GM20000 (cell line): ENCODE measurements around the gene NMD3.
A peak's percentile ranks its signal among the peaks of the same experiment; 100 is the strongest.

Experiments used
- DNase-seq: peaks from one replicate; pipeline ENCODE4 v3.0.0; 2012; ENCODE audit warnings: low spot score
- TF ChIP-seq, protein P1 (sequence below): IDR thresholded peaks from 2 replicates; pipeline ENCODE4 v1.5.1; 2012; ENCODE audit warnings: mild to moderate bottlenecking, control low read depth; ENCODE audit errors: extremely low read depth, missing control alignments

The NMD3 gene

DNA sequence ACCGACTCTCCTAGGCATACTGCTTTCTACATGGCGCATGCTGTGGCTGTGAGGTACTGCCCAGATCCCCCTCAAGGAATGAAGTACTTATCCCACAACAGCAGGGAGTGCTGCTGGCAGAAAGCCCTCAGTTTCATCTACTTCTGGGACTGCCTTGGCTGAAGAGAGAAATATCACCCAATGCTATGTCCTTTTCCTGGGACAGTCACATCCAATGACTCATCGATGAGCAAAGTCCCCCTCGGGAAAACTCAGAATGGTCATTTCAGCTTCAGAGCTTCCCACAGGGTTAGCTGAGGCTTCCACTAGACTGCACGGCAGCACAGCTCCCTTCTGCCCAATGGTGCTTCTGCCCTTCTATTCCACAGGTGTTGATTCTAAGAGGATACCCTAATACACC lies 3.6 kb upstream of the NMD3 start:
- DNase-seq, result no peak
- TF ChIP-seq, protein P1, sequence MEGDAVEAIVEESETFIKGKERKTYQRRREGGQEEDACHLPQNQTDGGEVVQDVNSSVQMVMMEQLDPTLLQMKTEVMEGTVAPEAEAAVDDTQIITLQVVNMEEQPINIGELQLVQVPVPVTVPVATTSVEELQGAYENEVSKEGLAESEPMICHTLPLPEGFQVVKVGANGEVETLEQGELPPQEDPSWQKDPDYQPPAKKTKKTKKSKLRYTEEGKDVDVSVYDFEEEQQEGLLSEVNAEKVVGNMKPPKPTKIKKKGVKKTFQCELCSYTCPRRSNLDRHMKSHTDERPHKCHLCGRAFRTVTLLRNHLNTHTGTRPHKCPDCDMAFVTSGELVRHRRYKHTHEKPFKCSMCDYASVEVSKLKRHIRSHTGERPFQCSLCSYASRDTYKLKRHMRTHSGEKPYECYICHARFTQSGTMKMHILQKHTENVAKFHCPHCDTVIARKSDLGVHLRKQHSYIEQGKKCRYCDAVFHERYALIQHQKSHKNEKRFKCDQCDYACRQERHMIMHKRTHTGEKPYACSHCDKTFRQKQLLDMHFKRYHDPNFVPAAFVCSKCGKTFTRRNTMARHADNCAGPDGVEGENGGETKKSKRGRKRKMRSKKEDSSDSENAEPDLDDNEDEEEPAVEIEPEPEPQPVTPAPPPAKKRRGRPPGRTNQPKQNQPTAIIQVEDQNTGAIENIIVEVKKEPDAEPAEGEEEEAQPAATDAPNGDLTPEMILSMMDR, result no peak

DNA sequence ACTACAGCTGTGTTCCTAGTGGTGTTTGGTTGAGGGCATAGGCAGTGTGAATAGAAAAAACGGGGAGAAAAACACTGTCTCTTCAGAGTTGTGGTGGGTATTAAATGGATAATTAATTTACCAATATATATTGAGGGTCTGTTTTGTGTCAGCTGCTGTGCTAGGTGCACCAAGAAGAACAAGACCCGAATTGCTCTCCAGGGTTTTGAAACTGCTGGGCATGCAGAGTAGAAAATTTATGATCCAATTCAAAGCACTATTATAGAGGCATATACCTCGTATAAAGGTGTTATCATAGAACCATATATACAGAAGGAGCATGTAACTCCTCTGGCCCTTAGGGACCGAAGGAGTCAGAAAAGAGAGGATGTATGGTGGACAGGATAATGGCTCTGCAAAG lies 1.6 kb upstream of the NMD3 start:
- TF ChIP-seq, protein P1, result no peak

DNA sequence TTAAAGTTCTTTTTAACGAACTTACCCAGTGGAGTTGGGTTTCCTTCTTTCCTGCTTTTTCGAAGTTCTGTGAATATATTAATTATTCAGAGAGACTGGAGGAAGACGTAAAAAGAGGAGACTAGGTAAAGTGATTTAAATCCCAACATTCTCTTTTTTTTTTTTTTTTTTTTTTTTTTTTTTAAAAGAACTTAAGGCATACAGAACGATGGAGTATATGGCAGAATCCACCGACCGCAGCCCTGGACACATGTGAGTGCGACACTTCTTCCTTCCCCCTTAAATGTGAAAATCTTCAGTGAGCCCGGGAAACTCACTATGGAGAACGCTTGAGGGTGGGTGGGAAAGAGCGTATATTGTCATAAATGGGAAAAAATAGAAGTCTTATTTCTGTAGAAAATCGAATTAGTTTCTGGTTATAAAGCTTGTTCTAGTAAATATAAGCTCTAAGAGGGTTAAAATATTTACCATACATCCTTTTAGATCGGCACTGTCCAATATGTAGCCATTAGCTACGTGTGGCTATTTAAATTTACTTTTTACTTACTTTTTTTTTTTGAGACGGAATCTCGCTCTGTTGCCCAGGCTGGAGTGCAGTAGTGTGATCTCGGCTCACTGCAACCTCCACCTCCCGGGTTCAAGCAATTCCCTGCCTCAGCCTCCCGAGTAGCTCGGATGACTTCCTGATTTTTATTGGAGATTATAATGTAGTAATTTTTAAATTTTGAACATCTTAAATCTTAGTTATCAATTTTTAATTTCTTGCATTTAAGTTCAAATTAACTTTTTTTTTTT lies 892 bp downstream of the NMD3 start:
- peak; percentile 29 for DNase-seq

More for the DNA sequence above, 1.6 kb upstream of the NMD3 start:
- no peak for DNase-seq

DNA sequence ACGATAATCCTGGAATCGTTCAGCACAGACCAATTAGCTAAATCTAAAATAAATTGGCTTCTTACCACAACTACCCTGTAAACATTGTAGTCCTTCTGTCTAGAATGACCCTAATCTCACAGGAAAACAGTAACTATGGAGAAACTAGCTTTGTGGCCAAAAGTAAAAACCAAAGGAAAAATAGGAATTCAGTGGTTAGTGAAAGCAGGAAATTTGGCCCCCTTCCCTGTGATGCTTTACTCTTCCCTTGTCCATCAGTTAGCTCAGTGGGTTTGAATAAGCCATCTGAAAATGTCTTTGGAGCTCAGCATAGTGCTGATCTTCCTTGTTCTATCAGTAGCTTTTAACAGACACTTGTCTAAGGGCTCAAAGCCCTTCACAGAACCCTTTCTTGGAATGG lies 1.6 kb downstream of the NMD3 start:
- peak; percentile 12 for DNase-seq
- TF ChIP-seq, protein P1, result no peak

More for the DNA sequence above, 892 bp downstream of the NMD3 start:
- TF ChIP-seq, protein P1, result no peak

DNA sequence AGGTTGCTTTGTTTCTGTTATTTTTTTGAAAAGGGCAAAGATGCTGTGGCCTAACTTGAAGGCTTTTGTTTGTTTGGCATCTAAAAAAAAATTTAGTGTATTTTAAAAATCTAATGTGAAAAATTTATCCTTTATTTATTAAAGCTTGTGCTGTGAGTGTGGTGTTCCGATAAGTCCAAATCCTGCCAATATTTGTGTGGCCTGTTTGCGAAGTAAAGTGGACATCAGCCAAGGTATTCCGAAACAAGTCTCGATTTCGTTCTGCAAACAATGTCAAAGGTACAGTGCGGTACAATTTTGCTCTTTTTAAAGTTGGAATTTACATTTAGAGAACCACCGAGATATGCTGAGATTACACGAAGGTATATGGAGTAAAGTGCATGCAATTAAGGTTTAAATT lies 3.7 kb downstream of the NMD3 start:
- no peak for DNase-seq
- TF ChIP-seq, protein P1, result no peak

DNA sequence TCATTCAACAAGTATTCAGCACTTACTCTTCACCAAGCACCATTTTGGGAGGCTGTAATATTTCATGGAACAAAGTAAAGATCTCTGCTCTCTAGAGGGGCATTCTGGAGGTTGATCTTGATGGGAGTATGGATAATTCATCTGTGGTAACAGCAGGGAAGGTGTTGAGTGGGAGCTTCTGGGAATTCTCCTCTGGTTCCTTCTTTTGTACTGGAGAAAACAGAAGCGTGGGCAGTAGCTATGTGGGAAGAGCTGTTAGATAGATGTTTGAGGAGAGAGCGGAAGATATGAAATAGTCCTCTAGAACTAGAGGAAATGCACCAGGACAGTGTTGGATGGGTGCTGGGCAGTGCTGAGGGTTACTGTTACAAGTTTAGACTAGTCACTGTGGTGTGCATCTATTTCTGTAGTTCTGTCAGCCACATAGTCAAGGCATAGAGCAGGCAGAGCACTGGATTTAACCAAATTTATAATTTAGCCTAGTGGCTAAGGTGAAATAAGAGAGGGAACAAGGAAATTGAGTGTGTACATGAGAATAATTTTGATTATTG lies 9.6 kb downstream of the NMD3 start:
- TF ChIP-seq, protein P1, result no peak
- no peak for DNase-seq

DNA sequence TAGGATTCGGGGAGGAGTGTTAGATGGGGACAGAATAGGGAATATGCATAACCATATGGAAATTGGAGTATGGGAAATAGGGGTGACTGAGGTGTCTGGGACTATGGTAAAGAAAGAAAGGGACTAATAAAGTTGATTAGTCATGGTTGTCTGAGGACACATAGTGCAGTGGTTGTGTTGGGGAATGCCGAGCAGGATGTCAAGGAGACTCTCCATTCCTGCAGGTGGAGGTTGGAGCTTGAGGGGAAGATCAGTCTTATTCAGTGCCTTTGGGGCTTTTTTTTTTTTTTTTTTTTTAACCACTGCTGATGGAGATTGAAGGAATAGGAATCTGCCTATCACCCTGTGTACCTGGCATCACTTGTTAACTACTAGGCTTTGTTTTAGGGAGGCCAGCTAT lies 10.8 kb downstream of the NMD3 start:
- no peak for DNase-seq
- TF ChIP-seq, protein P1, result no peak
